GM06990 (cell line): ENCODE results near the gene DMD.

Experiments
- DNase-seq: peaks from one replicate; pipeline ENCODE4 v3.0.0-alpha.2; 2011; ENCODE audit not compliant: insufficient read length; ENCODE audit errors: extremely low read depth
- H3K27me3 ChIP-seq: replicated peaks from 2 replicates; pipeline ENCODE4 v1.6.0; 2011; ENCODE audit warnings: low read length; ENCODE audit not compliant: control insufficient read depth, insufficient read depth
- H3K36me3 ChIP-seq: 2 replicates; pipeline ENCODE4 v1.5.1; 2011; ENCODE audit warnings: low read length; ENCODE audit not compliant: control insufficient read depth, insufficient read depth
- H3K4me3 ChIP-seq: replicated peaks from 2 replicates; pipeline ENCODE4 v1.5.1; 2011; ENCODE audit warnings: low read depth, mild to moderate bottlenecking, control low read depth, low read length
- CTCF ChIP-seq: IDR thresholded peaks from 2 replicates; pipeline ENCODE4 v1.5.1; 2011; ENCODE audit warnings: low read length, control low read depth, mild to moderate bottlenecking, inconsistent platforms; ENCODE audit not compliant: insufficient read depth, poor library complexity, severe bottlenecking

Gene DMD

DNA sequence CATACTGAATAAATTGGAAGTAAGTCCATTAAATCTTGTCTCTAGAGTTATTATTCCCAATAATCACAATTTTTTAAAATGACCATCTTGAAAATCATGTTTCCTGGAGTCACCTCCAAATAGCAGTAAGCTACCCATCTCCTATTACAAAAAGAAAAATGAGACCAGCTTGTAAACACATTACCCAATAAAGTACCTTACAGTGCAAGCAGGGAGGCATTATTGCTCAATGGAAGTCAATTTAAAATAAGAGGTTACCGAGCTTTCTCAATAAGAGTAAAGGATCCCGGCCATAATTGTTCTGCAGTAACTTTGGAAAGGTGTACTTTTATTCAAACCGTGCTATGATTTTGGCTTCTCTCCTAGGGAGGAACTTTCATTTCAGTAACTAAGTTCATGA is 78.0 kb downstream of the DMD start:
- Histone ChIP-seq H3K4me3 (no peak overlapping the region), H3K36me3 (no peaks in the 10 kb centered on the region), H3K27me3 (no peaks in the 10 kb centered on the region)
- DNase-seq: no peak
- TF ChIP-seq CTCF: no peak

DNA sequence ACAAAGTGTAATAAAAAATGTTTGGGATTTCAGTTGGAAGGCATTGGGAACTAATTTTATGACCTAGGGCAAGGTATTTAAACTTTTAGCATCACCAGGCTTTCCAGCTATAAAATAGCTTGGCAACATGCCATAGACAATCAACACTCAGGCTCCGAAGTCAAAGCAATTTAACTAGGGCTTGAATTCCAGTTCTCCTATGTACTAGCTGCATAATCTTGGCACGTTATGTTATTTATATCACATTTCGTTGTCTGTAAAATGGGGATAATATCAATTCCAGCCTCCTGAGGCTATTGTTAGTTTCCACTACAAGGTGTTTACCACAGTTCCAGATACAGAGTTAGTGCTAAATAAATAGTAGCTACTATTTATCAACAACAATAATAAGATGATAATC is 78.8 kb downstream of the DMD start:
- no peak for DNase-seq
- no peak for TF ChIP-seq CTCF
- Histone ChIP-seq H3K27me3 (no peaks in the 10 kb centered on the region), H3K4me3 (no peak overlapping the region), H3K36me3 (no peaks in the 10 kb centered on the region)

GRCh38 chrX:33129607-33130006 is 81.7 kb downstream of the DMD start:
- H3K4me3 ChIP-seq: no peak overlapping the region
- no peak for TF ChIP-seq CTCF
- no peak for DNase-seq
- no peaks in the 10 kb centered on the region for H3K36me3 ChIP-seq
- no peaks in the 10 kb centered on the region for H3K27me3 ChIP-seq

DNA sequence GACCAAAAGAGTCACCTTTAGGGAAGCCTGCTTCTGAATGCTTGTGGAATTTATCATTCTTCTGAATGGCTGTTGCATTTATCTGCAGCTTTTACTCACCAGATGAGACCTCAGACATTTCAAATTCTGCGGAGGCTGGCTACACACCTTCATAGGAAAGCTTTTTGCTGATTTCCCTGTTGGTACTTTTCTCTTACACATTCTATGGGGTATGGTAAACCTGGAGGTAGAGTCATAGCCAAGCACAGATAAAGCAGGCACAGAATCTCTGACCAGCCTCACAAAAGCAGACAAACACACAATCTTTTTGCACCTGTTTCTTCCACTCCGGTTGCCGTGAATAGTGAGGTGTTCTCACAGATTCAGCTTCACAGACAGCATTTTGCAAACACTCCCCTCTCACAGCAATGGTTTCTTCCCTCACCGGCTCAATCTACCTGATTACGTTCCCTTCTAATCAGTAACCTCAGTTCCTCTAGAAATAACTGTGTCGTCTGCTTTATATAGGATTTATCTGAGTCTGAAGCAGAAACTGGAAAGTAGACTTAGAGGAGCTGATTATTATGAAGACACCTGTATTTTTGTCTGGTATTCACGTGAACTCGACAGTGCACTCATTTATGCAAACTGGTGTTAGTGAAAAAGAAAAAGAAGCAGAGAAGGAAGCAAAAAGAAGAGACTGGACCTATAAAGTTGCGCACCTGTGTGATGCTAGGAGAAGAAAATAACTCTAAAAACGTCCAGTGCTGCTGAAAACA is 83.1 kb downstream of the DMD start:
- Histone ChIP-seq H3K4me3 (no peak overlapping the region), H3K36me3 (no peaks in the 10 kb centered on the region), H3K27me3 (no peaks in the 10 kb centered on the region)
- no peak for TF ChIP-seq CTCF
- no peak for DNase-seq

- Histone ChIP-seq H3K36me3 (no peaks in the 10 kb centered on the region), H3K4me3 (no peak overlapping the region), H3K27me3 (no peaks in the 10 kb centered on the region)
- no peak for TF ChIP-seq CTCF
- DNase-seq: no peak
Measured at GRCh38 chrX:33126469-33126868, 84.9 kb downstream of the DMD start.

GRCh38 chrX:33109858-33110257 is 101.5 kb downstream of the DMD start:
- DNase-seq: no peak
- TF ChIP-seq CTCF: no peak
- H3K4me3 ChIP-seq: no peak overlapping the region
- no peaks in the 10 kb centered on the region for H3K27me3 ChIP-seq
- no peaks in the 10 kb centered on the region for H3K36me3 ChIP-seq
